Spinal cord (tissue), 10 donors: ENCODE results near the gene HOXA4. TPM values are rescaled to one million over a fixed set of nuclear protein-coding genes. Genes with fewer than 3 reads are reported as not detected.
A peak's percentile ranks its signal among the peaks of the same experiment; 100 is the strongest.

Experiments used
- DNase-seq, 6 donors: peaks; one replicate each; pipeline versions ENCODE4 v3.0.0 to v3.0.0-alpha.2; 2013 to 2015; ENCODE audit warnings: low spot score in 6 of 6, low read depth in 4 of 6
- H3K27ac ChIP-seq: one replicate; pipeline ENCODE4 v1.5.1; 2013; ENCODE audit warnings: low read depth, low read length, control low read depth
- H3K27me3 ChIP-seq: one replicate; pipeline ENCODE4 v1.6.1; 2013; ENCODE audit warnings: low read length; ENCODE audit not compliant: control insufficient read depth, insufficient read depth
- H3K36me3 ChIP-seq: one replicate; pipeline ENCODE4 v1.6.1; 2013; ENCODE audit warnings: low read length; ENCODE audit not compliant: control insufficient read depth, insufficient read depth
- H3K4me1 ChIP-seq: one replicate; pipeline ENCODE4 v1.6.1; 2013; ENCODE audit warnings: low read length; ENCODE audit not compliant: control insufficient read depth, insufficient read depth
- H3K4me3 ChIP-seq: one replicate; pipeline ENCODE4 v1.5.1; 2013; ENCODE audit warnings: low read depth, low read length, control low read depth
- H3K9me3 ChIP-seq: one replicate; pipeline ENCODE4 v1.6.1; 2013; ENCODE audit warnings: low read length; ENCODE audit not compliant: control insufficient read depth, insufficient read depth
- WGBS: methylation state at CpG from one replicate; pipeline ENCODE4 v1.1.5; 2013; ENCODE audit warnings: missing lambda C conversion rate; ENCODE audit not compliant: insufficient coverage; 5-methylcytosine and 5-hydroxymethylcytosine counted together
- polyA plus RNA-seq, 2 donors: library from polyadenylated mRNA; unstranded; fragments of 120-200 nt; gene quantifications; one replicate each; pipeline ENCODE4 v1.2.1, GENCODE V29; 2013; ENCODE audit not compliant: insufficient read length in 2 of 2
- total RNA-seq, 2 donors: library from RNA; depleted of rRNA in 1 of 2; stranded (reverse); fragments of 120-200 nt in 1 of 2; fragments of >200 nt in 1 of 2; gene quantifications; one replicate each; pipeline versions ENCODE4 v1.2.3 to v1.2.4, GENCODE V29; 2013 to 2014
- donor health status: healthy.

HOXA4 gene
- total and polyA plus RNA-seq, 4 donors, result 1.4 to 56.1 (median 25.7) TPM

DNA sequence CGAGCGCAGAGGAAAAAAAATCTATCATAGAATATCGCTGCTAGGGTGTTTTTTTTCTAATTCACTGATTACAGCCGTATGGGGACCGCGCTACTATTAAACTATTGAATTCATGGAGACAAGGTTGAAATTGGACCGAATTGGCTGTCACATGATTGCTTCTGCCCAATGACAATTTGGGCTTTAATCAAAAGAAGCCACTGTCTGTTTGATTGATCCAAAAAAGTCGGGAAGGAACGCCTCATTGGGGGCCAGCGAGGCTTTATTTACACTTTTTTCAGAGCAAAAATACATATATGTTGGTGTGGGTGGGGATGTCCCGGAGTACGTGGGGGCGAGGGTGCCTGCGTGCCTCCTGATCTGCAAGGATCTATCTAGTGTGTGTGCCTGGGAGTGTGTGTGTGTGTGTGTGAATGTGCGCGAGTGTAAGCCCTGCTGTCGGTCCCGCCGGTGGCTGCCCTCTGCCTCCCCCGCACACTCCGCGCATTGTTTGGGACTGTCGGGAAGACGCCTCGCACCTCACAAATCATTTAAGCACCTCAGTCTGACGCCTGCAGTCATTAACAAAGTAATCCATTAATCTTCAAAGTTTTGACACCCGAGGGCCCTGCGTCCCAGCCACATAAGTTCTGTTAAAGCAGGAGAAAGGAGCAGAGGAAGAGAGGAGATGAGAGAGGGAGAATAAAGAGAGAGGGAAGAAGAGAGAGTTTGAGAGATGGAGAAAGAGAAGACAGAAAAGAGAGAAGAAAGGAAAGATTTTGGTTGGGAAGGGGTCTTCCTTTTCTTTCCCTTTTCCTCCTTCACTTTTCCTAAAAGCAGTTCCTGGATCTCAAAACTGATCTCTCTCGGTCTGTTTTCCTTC lies 27.7 kb downstream of the HOXA4 start, which contains the start of gene HOXA2:
Gene HOXA2, minus strand, starts transcription at position 103 of the 862 bp plus-strand sequence. CDS start 183 bp downstream, outside the sequence.
- Histone ChIP-seq H3K4me3 (peak within 1 kb of the TSS; percentile 85), H3K4me1 (peaks cover 60% of the 10 kb centered on the region), H3K27ac (peak within 1 kb of the TSS; percentile 98), H3K36me3 (peaks cover 14% of the 10 kb centered on the region), H3K9me3 (no peaks in the 10 kb centered on the region), H3K27me3 (peaks cover 21% of the 10 kb centered on the region)
- peak in 5 of 6 donors; percentile 72 to 96 (median 88) for DNase-seq
- WGBS, result 4% methylated on average over 13 of the region's 29 CpGs

DNA sequence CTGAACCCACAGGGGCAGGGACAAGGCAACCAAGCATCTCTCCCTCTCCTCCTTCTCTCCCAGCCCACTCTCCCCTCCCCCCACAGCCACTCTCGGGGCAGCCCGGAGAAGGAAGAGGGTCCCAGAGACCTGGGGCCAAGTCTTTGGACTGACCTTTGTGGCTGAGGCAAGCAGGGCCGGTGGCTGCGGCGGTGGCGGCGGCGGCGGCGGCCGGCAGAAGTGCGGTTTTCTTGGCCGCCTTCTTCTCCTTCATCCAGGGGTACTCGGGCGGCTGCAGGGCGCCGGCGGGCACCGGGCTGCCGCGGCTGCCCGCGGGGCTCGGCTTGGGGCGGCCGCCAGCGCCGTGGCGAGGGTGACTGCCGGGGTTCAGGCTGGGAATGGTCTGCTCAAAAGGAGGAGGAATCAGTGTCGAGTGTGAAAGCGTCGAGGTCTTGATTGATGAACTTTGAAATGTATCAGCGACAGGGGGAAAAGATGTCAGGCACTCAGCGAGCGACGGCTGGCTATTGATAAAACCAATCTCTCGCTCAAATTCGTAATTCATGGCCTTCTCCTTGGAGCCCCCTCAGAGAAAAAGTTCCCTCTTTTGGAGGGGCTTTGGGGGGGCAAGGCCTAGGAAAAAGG lies 28.5 kb downstream of the HOXA4 start:
- Histone ChIP-seq H3K9me3 (no peaks in the 10 kb centered on the region), H3K36me3 (peaks cover 12% of the 10 kb centered on the region), H3K4me3 (peak overlapping the region; percentile 85), H3K4me1 (peaks cover 63% of the 10 kb centered on the region), H3K27me3 (peaks cover 22% of the 10 kb centered on the region), H3K27ac (peak overlapping the region; percentile 98)
- WGBS, result 2% methylated on average over 34 of the region's 39 CpGs
- peak in 3 of 6 donors; percentile 22 to 69 (median 42) for DNase-seq

DNA sequence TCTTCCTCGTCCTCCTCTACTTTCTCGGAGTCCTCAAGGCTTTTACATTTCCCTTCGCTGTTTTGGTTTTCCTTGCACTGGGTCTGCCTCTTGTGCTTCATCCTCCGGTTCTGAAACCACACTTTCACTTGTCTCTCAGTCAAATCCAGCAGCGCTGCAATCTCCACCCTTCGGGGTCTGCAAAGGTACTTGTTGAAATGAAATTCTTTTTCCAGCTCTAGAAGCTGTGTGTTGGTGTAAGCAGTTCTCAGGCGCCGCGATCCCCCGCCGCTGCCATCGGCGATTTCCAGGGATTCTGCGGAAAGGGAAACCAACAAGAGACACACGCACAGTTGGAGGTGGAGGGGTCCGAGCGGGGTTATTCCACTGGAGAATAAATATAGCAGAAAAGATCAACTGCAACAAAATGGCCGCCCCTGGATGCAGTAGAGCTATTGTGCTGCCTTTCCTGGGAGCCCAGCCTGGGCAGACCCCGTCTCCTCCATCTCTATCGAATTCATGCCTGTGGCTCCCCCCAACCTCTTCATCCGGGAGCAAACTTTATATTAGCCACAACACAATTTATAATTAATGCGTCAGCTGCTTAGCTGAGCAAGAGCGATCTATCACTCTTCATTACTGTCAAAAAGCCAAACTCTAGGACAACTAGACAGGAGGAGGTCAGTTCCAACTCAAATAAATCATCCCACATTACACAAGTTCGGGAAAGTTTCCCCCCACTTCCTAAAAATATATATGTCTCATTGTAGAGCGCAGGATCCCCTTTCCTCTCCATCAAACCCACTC lies 29.2 kb downstream of the HOXA4 start:
- Histone ChIP-seq H3K36me3 (peaks cover 8% of the 10 kb centered on the region), H3K27ac (peak overlapping the region; percentile 98), H3K4me1 (peaks cover 64% of the 10 kb centered on the region), H3K9me3 (no peaks in the 10 kb centered on the region), H3K4me3 (peak overlapping the region; percentile 85), H3K27me3 (peaks cover 22% of the 10 kb centered on the region)
- WGBS, result 14% methylated on average over 22 of the region's 25 CpGs
- DNase-seq, result peak in 5 of 6 donors; percentile 47 to 88 (median 80)

DNA sequence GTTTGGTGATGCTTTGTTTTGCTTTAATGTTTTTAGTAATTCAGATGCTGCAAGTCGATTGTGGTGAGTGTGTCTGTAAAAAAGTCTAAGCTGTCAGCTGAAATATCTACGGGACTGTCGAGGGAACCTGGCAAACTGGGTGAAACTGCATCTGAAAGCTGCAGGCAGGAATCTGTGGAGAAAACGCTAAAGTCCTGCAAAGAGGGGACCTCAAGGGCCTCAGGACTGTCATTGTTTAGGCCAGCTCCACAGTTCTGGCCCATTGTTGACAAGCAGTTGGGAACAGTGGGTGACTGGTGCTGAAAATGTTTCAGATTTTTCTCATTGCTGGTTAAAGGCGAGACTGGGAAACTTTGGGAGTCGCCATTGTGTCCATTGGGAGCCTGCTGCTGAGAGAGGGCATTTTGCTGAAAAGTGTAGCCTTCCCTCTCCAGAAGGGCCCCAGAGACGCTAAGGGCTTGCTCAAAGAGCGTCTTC lies 29.8 kb downstream of the HOXA4 start:
- 17% methylated on average over 8 of the region's 8 CpGs for WGBS
- DNase-seq, result peak in 4 of 6 donors; percentile 44 to 86 (median 54)
- H3K9me3 ChIP-seq, result no peaks in the 10 kb centered on the region
- peaks cover 8% of the 10 kb centered on the region for H3K36me3 ChIP-seq
- H3K4me1 ChIP-seq, result peaks cover 59% of the 10 kb centered on the region
- H3K27me3 ChIP-seq, result peaks cover 20% of the 10 kb centered on the region
- peak overlapping the region; percentile 98 for H3K27ac ChIP-seq
- peak overlapping the region; percentile 85 for H3K4me3 ChIP-seq

DNA sequence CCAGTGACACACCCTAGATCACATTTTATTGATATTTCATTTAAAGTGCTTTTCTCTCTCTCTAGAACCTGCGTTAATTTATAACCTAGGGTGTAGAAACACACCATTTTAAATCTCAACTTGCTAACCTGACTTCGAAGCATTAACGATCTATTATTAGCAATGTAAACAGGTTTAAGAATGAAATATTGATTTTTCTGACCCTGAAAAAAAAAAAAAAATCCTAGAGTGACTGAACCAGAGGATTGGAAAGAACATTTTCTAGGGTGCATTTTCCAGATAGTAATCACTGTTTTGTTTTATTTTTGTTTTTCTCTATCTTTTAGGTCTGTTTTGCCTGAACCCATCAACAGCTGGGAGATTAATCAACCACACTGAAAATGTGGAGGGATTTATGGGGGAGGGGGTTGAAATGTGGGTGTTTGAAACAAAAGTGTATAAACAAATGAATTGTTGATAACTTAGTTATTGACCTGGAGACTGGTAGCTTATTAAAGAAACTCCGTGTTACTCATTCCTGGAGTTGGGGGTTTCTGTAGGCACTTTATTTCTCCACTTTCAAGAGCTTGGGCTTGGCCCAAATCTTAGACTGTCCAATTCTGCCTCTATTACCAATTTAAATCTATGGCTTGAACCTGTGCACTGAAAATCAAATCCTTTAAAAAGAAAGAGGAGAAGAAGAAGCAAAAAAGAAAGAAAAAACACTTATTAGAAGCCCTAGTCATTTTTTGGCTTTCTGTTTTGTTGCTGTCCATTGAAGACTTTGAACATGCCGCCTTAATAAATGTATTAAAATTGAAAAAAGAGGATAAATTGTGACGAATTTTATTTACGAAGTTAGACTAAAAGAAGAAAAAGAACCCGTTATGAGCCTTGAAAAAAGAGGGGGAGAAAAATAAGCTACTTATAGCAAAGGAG lies 30.8 kb downstream of the HOXA4 start:
- no CpG with 5 or more reads among the region's 8 CpGs for WGBS
- peaks cover 56% of the 10 kb centered on the region for H3K4me1 ChIP-seq
- peaks cover 8% of the 10 kb centered on the region for H3K36me3 ChIP-seq
- H3K27me3 ChIP-seq, result peaks cover 30% of the 10 kb centered on the region
- DNase-seq, result peak in 3 of 6 donors; percentile 23 to 70 (median 48)
- H3K9me3 ChIP-seq, result no peaks in the 10 kb centered on the region
- H3K4me3 ChIP-seq, result peak overlapping the region; percentile 85
- peak overlapping the region; percentile 98 for H3K27ac ChIP-seq

DNA sequence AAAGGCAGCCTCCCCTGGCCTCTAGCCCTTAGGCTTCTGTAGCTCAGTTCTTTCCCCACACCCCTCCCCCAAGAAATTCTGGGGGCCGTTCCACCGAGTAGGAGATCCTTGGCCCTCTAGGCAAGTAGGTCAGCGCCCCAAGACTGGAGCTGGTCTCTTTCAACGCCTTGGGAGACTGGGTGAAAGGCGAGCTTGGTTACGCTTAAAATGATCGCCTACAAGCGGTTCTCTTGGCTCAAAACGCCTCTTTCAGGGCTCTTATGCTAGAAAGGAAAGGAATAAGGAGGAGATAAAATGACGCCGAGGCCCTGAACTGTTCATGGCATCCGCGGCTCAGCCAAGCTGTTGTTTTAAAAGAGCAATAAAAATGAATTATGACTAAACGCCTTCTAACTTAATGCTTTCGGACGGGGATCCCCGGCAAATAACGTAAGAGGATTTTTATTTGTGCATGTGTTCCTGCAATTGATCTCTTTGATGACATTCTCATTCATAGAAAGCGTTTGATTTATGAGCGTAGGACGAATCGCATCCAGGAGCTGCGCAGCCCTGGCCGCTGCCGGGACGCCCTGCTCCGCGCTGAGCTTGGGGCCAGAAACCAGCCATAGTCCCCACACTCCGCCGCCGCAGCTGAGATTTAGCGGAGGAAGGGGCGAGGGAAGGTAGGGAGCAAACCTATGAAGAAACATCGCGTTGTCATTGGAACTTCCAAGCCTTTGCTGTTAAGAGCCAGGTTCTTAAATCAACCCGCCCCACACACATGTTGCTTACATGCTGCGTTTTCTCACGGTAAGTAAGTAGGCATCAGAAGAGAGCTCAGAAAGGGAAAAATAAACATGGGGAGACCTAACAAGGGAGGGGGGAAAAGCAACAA lies 31.7 kb downstream of the HOXA4 start:
- H3K4me1 ChIP-seq, result peaks cover 53% of the 10 kb centered on the region
- H3K27me3 ChIP-seq, result peaks cover 32% of the 10 kb centered on the region
- peak overlapping the region; percentile 85 for H3K4me3 ChIP-seq
- DNase-seq, result peak in 5 of 6 donors; percentile 43 to 91 (median 82)
- H3K27ac ChIP-seq, result peak overlapping the region; percentile 98
- no peaks in the 10 kb centered on the region for H3K9me3 ChIP-seq
- 12% methylated on average over 21 of the region's 38 CpGs for WGBS
- peaks cover 10% of the 10 kb centered on the region for H3K36me3 ChIP-seq

DNA sequence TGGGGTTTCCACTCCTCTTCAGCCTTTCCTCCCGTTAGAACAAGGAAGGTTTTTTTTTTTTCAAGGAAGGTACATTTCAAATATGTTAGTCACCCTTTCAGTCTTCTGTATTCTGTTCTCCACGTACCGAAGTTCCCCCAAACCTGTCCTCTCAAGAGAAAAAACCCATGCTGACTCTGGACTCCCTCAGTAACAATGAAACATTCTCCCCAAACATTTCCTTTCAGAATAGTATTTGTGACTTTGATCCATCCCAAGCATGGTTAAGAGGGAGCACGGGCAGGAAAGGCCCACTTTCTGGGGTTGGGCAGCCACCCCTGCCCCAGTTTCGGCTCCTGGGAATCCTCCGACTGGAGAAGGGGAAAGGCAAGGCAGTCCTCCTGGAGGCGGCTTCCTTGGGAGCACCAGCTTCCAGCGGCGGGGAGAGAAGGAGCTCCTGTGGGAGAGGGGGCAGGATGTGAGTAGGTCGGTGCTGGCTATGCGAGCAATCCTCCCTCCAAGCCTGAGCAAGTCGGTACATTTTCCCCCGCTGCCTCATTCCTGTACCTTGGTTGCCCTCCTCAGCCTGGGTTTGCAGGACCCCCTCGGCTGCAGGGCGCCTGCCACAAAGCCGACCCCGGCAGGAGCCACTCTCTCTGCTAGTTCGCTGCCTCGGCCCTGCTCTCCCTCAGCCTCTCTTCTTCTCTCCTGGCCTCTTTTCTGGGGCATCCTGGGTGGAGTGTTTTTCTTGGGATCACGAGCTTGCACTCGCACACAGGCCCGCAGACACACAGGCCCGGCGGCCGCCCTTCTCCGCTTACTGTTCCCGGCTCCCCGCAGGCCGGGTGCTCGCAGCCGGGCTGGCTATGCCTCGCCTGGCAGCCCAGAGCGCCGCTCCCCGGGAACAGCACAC lies 32.6 kb downstream of the HOXA4 start:
- Histone ChIP-seq H3K27ac (peak overlapping the region; percentile 98), H3K4me1 (peaks cover 44% of the 10 kb centered on the region), H3K4me3 (peak overlapping the region; percentile 85), H3K36me3 (peaks cover 5% of the 10 kb centered on the region), H3K9me3 (no peaks in the 10 kb centered on the region), H3K27me3 (peaks cover 29% of the 10 kb centered on the region)
- 10% methylated on average over 26 of the region's 35 CpGs for WGBS
- DNase-seq, result peak in 2 of 6 donors; percentile 9 to 47
